AG09319 (cell line): Measurements from ENCODE around the gene APBB1IP.
"Not testable (repeated sequence)": the region's sequence is repeated elsewhere in the genome, so short reads cannot be mapped to it uniquely, and the experiment has no call there.

Experiments
- DNase-seq: peaks from one replicate; pipeline ENCODE4 v3.0.0-alpha.2; 2010; ENCODE audit warnings: low read depth; ENCODE audit errors: extremely low read depth
- TF ChIP-seq, protein P1 (sequence below): IDR thresholded peaks from 2 replicates; pipeline ENCODE4 v1.5.1; 2011; ENCODE audit warnings: low read depth, mild to moderate bottlenecking, inconsistent platforms, low read length, moderate library complexity

APBB1IP gene

DNA sequence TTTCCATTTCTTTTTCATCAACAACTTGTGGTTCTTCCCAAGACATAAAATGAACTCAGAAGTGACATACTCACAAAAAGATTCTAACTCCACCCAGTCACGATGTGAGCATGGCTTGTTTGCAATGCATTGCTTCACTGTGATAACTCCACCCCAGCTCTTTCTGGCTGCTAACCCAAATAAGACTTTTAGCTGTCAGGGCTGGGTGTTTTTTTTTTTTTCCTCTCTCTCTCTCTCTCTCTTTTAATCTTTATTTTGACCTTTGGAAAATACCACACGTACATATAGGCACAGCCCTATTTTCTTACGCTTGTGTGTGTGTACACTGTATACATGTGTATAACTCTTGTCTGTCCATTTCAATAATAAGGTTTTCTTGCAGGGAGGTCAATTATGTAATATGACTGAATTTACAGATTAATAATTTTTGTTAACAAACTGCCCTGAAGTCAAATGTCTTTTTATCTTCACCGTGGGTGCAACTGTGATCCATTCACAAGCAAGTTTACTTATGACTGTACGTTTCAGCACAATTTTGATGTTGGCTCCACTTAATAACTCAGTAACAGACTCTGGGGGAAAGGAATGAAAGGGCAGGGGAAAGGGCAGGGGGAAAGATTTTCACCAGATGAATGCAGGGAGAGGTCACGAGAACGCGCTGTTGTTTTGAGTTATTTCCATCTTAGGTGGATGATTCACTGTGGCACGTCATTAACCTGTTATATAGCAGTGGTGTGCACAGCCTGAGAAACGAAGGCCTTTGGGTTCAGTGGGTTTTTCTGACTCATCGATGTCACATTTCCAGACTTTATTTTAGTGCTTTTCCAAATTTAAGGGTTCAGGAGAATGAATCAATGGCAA lies 49.1 kb downstream of the APBB1IP start:
- TF ChIP-seq, protein P1, sequence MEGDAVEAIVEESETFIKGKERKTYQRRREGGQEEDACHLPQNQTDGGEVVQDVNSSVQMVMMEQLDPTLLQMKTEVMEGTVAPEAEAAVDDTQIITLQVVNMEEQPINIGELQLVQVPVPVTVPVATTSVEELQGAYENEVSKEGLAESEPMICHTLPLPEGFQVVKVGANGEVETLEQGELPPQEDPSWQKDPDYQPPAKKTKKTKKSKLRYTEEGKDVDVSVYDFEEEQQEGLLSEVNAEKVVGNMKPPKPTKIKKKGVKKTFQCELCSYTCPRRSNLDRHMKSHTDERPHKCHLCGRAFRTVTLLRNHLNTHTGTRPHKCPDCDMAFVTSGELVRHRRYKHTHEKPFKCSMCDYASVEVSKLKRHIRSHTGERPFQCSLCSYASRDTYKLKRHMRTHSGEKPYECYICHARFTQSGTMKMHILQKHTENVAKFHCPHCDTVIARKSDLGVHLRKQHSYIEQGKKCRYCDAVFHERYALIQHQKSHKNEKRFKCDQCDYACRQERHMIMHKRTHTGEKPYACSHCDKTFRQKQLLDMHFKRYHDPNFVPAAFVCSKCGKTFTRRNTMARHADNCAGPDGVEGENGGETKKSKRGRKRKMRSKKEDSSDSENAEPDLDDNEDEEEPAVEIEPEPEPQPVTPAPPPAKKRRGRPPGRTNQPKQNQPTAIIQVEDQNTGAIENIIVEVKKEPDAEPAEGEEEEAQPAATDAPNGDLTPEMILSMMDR = no peak
- DNase-seq = peak; percentile 90

DNA sequence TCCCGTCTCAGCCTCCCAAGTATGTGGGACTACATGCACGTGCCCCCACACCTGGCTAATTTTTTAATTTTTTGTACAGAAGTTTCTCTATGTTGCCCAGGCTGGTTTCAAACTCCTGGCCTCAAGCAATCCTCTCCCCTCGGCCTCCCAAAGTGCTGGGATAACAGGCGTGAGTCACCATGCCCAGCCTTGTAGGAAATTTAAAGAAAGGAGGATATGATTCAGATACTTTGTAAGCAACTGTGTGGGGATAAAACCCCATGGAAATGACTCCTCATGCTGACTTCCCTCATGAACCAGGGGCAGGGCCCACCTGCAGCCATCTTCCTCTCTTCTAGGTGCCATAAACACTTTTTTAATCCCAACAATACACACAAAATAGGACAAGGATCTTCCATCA lies 50.2 kb downstream of the APBB1IP start:
- TF ChIP-seq, protein P1 = no peak
- DNase-seq = no peak

DNA sequence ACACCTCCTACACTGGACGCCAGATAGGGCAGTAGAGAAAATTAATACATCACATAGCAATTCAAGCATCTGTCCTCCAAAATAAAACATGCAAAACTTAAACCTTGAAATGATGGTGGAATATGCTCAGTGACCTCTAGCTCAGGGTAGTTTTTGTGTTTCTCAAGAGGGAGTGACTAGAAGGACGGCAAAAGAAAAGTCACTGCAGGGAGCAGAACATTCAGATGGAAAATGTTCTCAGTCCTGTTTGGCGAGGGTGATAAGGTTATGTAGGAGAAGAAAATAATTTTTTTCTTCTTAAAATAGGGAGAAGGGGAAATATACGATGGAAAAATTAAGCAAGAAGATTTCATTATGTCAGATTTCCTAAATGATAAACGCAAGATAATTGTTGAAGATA lies 50.9 kb downstream of the APBB1IP start:
- TF ChIP-seq, protein P1 = no peak
- DNase-seq = no peak

DNA sequence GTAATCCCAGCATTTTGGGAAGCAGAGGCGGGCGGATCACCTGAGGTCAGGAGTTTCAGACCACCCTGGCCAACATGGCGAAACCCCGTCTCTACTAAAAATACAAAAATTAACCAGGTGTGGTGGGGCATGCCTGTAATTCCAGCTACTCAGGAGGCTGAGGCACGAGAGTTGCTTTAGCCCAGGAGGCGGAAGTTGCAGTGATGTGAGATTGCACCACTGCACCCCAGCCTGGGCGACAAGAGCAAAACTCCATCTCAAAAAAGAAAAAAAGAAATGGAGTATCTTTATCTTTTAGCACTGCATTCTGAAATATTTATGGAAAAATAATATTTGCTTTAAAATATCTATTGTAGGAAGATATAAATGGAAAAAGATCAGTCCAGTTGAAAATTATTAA lies 52.2 kb downstream of the APBB1IP start:
- not testable (repeated sequence) for DNase-seq

DNA sequence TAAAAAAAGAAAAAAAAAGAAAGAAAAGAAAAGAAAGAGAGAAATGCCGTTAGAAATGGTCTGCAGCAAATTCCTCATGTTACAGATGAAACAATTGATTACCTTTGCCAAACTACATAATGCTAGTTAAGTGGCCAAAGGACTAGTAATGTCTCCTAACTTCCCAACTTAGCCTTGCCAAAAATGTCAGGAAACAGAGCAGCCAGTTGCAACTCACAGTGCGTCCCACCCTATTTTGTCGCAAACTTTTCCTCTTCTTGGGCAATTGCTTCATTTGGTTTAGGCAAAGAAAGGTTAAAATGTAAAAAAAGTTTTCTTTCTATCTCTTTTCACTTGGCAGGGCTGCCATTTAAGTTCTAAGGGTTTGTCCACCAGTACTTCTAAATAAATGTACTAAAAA lies 53.1 kb downstream of the APBB1IP start:
- TF ChIP-seq, protein P1 = no peak
- no peak for DNase-seq

DNA sequence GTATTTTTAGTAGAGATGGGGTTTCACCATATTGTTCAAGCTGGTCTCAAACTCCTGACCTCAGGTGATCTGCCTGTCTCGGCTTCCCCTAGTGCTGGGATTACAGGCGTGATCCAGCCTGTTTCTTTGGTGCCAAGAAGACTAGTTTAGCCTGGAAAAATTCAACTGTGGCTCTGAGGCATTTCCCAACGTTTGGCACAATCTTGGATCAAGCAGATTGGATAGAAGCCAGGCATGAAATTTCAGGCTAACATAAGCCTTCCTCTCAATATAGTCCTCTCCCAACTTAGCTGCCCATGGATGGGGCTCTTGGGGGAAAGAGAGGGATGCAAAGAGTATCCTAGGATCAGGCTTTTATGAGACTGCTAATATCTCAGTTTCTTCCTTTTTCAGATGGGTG lies 53.8 kb downstream of the APBB1IP start:
- TF ChIP-seq, protein P1 = no peak
- DNase-seq = no peak

DNA sequence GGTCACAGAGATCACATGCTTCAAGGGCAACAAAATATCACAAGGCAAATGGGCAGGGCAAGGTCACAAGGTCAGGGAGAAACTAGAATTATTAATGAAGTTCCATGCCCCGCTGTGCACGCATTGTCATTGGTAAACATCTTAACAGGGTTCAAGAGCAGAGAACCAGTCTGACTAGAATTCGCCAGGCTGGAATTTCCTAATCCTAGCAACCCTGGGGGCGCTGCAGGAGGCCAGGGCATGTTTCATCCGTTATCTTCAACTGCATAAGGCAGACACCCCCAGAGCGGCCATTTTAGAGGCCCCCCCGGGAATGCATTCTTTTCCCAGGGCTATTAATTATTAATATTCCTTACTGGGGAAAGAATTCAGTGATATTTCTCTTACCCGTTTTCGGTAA lies 54.6 kb downstream of the APBB1IP start:
- not testable (repeated sequence) for DNase-seq

DNA sequence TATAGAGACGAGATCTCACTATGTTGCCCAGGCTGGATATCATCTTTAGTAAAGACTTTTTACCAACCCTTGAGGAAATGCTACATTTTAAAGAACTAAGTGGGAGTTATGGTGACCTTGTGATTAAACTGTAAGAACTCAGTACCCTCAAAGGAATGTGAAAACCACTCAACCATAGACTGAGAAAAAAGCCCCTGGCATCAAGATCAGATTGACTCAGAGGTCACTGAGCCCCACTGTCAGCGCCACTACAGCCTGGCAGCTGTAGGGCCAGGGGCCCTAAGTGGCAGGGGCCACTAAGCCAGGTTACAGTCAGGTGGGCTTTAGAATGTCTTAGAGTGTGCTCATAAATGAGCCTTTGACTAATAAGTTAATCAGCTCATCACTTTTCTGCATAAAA lies 55.9 kb downstream of the APBB1IP start:
- no peak for DNase-seq
- TF ChIP-seq, protein P1 = no peak
